Astrocyte of the spinal cord (primary cell): Measurements from ENCODE around the gene AGO1.
A peak's percentile ranks its signal among the peaks of the same experiment; 100 is the strongest.

Experiments
- DNase-seq: peaks from one replicate; pipeline ENCODE4 v3.0.0; 2011; ENCODE audit warnings: low read depth, low spot score
- H3K4me3 ChIP-seq: 2 replicates; pipeline ENCODE4 v1.5.1; 2011; ENCODE audit warnings: low read depth, mild to moderate bottlenecking, low read length, moderate library complexity
- CTCF ChIP-seq: IDR thresholded peaks from 2 replicates; pipeline ENCODE4 v1.5.1; 2012; ENCODE audit warnings: low read depth, mild to moderate bottlenecking, low read length, inconsistent platforms
- in situ Hi-C: cut with HindIII; loops from 2 replicates; pipeline ENCODE4 v1.10.0; 2017; ENCODE audit warnings: low sequenced_read_pairs

Gene AGO1

GRCh38 chr1:35932941-35933340, 49.9 kb downstream of the AGO1 start:
- no peak for TF ChIP-seq CTCF
- in situ Hi-C loops = no loop called here
- no peak for DNase-seq
- no peak overlapping the region for H3K4me3 ChIP-seq

- TF ChIP-seq CTCF = no peak
- H3K4me3 ChIP-seq = no peak overlapping the region
- peak; percentile 37 for DNase-seq
- in situ Hi-C loops = no loop called here
Observed at GRCh38 chr1:35935442-35936388, 52.7 kb downstream of the AGO1 start.

- in situ Hi-C loops = no loop called here
- no peak for DNase-seq
- no peak overlapping the region for H3K4me3 ChIP-seq
- no peak for TF ChIP-seq CTCF
Observed at GRCh38 chr1:35936838-35937237, 53.8 kb downstream of the AGO1 start.

- H3K4me3 ChIP-seq = no peak overlapping the region
- in situ Hi-C loops = no loop called here
- DNase-seq = no peak
- TF ChIP-seq CTCF = no peak
Observed at GRCh38 chr1:35939484-35939883, 56.5 kb downstream of the AGO1 start.

GRCh38 chr1:35945327-35945726, 62.3 kb downstream of the AGO1 start:
- no peak for TF ChIP-seq CTCF
- no peak for DNase-seq
- in situ Hi-C loops = no loop called here
- H3K4me3 ChIP-seq = no peak overlapping the region

- TF ChIP-seq CTCF = no peak
- DNase-seq = no peak
- no peak overlapping the region for H3K4me3 ChIP-seq
- in situ Hi-C loops = no loop called here
Observed at GRCh38 chr1:35947547-35947946, 64.5 kb downstream of the AGO1 start.
